Upper lobe of left lung (tissue), 4 donors: ENCODE measurements around the gene PIK3R6.

Source experiments
- CTCF ChIP-seq, 6 experiments: fragments of 450-650 bp in 4 of 6; fragments of 200-600 bp in 2 of 6; sonication (generic) in 2 of 6; IDR thresholded peaks; one replicate each; pipeline ENCODE4 v1.5.1; 2016 to 2019; ENCODE audit warnings: antibody characterized with exemption in 6 of 6
- EP300 ChIP-seq, 4 donors: sonication (generic); formaldehyde crosslinking; IDR thresholded peaks; one replicate each; pipeline ENCODE4 v1.5.1; 2017; ENCODE audit warnings: antibody characterized with exemption in 4 of 4, control low read depth in 2 of 4

GRCh38 chr17:8829036-8829941, 38.2 kb downstream of the PIK3R6 start:
- TF ChIP-seq CTCF (IDR thresholded peaks at IDR 0.05) (no peak), EP300 (IDR thresholded peaks at IDR 0.05) (no peak)
